Mucosa of descending colon (tissue), 3 donors: ENCODE results near the gene NR2C2AP. TPM values are rescaled to one million over a fixed set of nuclear protein-coding genes. Genes with fewer than 3 reads are reported as not detected.

Source experiments
- ATAC-seq: fragments of 200-7000 bp; cut with Tn5 transposase; one replicate; pipeline ENCODE4 v1.9.1; 2020; ENCODE audit warnings: mild to moderate bottlenecking, moderate library complexity
- DNase-seq, 3 donors: peaks; one replicate each; pipeline ENCODE4 v3.0.0-alpha.2; 2020
- H3K36me3 ChIP-seq: fragments of 200-600 bp; one replicate; pipeline ENCODE4 v1.8.0; 2021; ENCODE audit warnings: low read depth, mild to moderate bottlenecking
- H3K4me1 ChIP-seq: fragments of 200-600 bp; one replicate; pipeline ENCODE4 v1.8.0; 2021; ENCODE audit warnings: low read depth, mild to moderate bottlenecking
- H3K4me3 ChIP-seq: fragments of 200-600 bp; one replicate; pipeline ENCODE4 v1.8.0; 2021; ENCODE audit warnings: mild to moderate bottlenecking
- H3K9me3 ChIP-seq: fragments of 200-600 bp; one replicate; pipeline ENCODE4 v1.8.0; 2021; ENCODE audit warnings: mild to moderate bottlenecking
- CTCF ChIP-seq: fragments of 200-600 bp; IDR thresholded peaks from one replicate; pipeline ENCODE4 v1.8.0; 2022; ENCODE audit warnings: antibody characterized with exemption, mild to moderate bottlenecking
- intact Hi-C, 2 donors: fragments of 100-400 bp; cut with DNase I in 1 of 2; cut with micrococcal nuclease in 1 of 2; formaldehyde crosslinking; loops; one replicate each; pipeline versions ENCODE4 v1.11.0 to v1.11.1; 2022; cut with DNase I, micrococcal nuclease
- total RNA-seq, 3 donors: library from RNA; stranded (reverse); fragmentation: NEBNext Ultra II Directional in 2 of 3; extraction: Animal tissue kit (Norgen Biotek cat#: 25700) in 2 of 3; gene quantifications; one replicate each; pipeline versions ENCODE4 v1.2.1 to v1.2.4, GENCODE V29; 2021 to 2023
- donor health status: DM: no; HTN: no; CAD: no; lungs with moderate emphysema.
- donor health status: DM: no; HTN: no; CAD: no.
- donor health status: DM: no; HTN: yes; CAD: no.

NR2C2AP gene
- total RNA-seq, 3 donors from 2014 or later, result 12.5 to 14.6 (median 13.4) TPM

- peaks cover 17% of the 10 kb centered on the region for H3K4me1 ChIP-seq
- no peak for TF ChIP-seq CTCF
- H3K9me3 ChIP-seq, result no peaks in the 10 kb centered on the region
- H3K4me3 ChIP-seq, result no peak overlapping the region
- no peaks in the 10 kb centered on the region for H3K36me3 ChIP-seq
- no peak for DNase-seq
- intact Hi-C loops, result no loop called here
- no peak for ATAC-seq
Measured at GRCh38 chr19:19186742-19187141, 16.5 kb downstream of the NR2C2AP start.

GRCh38 chr19:19185853-19186740 lies 17.1 kb downstream of the NR2C2AP start:
- TF ChIP-seq CTCF, result peak; percentile 67
- Histone ChIP-seq H3K9me3 (no peaks in the 10 kb centered on the region), H3K4me3 (no peak overlapping the region), H3K36me3 (no peaks in the 10 kb centered on the region), H3K4me1 (peaks cover 15% of the 10 kb centered on the region)
- intact Hi-C loops, result no loop called here
- DNase-seq (peak in 2 of 3 donors; percentile 50 to 54), ATAC-seq (peak; percentile 91)

GRCh38 chr19:19181488-19181998 lies 21.7 kb downstream of the NR2C2AP start:
- Histone ChIP-seq H3K36me3 (no peaks in the 10 kb centered on the region), H3K4me1 (no peaks in the 10 kb centered on the region), H3K9me3 (no peaks in the 10 kb centered on the region), H3K4me3 (no peak overlapping the region)
- DNase-seq (no peak), ATAC-seq (no peak)
- no peak for TF ChIP-seq CTCF
- intact Hi-C loops, result no loop called here

- H3K36me3 ChIP-seq, result no peaks in the 10 kb centered on the region
Measured at GRCh38 chr19:19179548-19180441, 23.4 kb downstream of the NR2C2AP start.

More at GRCh38 chr19:19179548-19180441, 23.4 kb downstream of the NR2C2AP start:
- DNase-seq (no peak), ATAC-seq (no peak)
- TF ChIP-seq CTCF, result no peak
- intact Hi-C loops, result no loop called here
- no peak overlapping the region for H3K4me3 ChIP-seq
- no peaks in the 10 kb centered on the region for H3K9me3 ChIP-seq
- no peaks in the 10 kb centered on the region for H3K4me1 ChIP-seq
